ENCODE measurements around the gene CGB2.

The CGB2 gene

DNA sequence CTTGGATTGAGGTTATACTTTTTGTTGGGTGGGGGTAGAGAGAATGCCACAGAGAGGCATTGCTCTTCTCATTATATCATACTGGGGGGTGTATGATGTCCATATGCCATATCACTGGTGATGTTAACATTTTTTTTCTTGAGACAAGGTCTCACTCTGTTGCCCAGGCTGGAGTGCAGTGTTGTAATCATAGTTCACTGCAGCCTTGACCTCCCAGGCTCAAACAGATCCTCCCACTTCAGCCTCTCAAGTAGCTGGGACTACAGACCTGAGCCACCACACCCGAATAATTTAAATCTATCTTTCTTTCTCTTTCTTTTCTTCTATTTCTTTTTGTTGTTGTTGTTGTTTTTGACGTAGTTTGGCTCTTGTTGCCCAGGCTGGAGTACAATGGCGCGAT, 48.7 kb downstream of the CGB2 start:
- H3K79me2 ChIP-seq: peaks cover under 1% of the 10 kb centered on the region
- H3K36me3 ChIP-seq (ENCODE audit: control insufficient read depth, insufficient read depth, low read length): no peaks in the 10 kb centered on the region
- TF ChIP-seq, protein P1, sequence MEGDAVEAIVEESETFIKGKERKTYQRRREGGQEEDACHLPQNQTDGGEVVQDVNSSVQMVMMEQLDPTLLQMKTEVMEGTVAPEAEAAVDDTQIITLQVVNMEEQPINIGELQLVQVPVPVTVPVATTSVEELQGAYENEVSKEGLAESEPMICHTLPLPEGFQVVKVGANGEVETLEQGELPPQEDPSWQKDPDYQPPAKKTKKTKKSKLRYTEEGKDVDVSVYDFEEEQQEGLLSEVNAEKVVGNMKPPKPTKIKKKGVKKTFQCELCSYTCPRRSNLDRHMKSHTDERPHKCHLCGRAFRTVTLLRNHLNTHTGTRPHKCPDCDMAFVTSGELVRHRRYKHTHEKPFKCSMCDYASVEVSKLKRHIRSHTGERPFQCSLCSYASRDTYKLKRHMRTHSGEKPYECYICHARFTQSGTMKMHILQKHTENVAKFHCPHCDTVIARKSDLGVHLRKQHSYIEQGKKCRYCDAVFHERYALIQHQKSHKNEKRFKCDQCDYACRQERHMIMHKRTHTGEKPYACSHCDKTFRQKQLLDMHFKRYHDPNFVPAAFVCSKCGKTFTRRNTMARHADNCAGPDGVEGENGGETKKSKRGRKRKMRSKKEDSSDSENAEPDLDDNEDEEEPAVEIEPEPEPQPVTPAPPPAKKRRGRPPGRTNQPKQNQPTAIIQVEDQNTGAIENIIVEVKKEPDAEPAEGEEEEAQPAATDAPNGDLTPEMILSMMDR (IDR thresholded peaks at IDR 0.05): no peak
- no peak overlapping the region for H3K9ac ChIP-seq
- H3K4me1 ChIP-seq: peaks cover 3% of the 10 kb centered on the region
- H3K27ac ChIP-seq: no peak overlapping the region
- H3K4me2 ChIP-seq (ENCODE audit: low read length): no peak overlapping the region
- no peak overlapping the region for H3K4me3 ChIP-seq (ENCODE audit: low read depth, low read length)
- H3K9me3 ChIP-seq (ENCODE audit: control insufficient read depth, low read length): no peaks in the 10 kb centered on the region
- no peaks in the 10 kb centered on the region for H3K27me3 ChIP-seq (ENCODE audit: control insufficient read depth, insufficient read depth, low read length)
- H2AFZ ChIP-seq: no peak overlapping the region

DNA sequence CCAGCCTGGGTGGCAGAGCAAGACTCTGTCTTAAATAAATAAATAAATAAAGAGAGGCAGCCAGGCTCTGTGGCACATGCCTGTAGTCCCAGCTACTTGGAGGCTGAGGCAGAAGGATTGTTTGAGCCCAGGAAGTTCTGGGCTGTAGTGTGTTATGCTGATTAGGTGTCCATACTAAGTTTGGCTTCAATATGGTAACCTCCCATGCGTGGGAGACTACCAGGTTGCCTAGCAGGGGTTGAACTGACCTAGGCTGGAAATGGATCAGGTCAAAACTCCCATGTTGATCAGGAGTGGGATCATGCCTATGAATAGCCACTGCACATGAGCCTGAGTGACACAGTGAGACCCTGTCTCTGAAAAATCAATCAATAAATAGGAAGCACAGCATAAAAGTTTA, 49.6 kb downstream of the CGB2 start:
- Histone ChIP-seq H3K27me3 (ENCODE audit: control insufficient read depth, insufficient read depth, low read length) (no peaks in the 10 kb centered on the region), H3K9ac (no peak overlapping the region), H3K4me2 (ENCODE audit: low read length) (no peak overlapping the region), H3K4me3 (ENCODE audit: low read depth, low read length) (no peak overlapping the region), H3K9me3 (ENCODE audit: control insufficient read depth, low read length) (no peaks in the 10 kb centered on the region), H3K27ac (no peak overlapping the region), H3K4me1 (peaks cover 3% of the 10 kb centered on the region), H3K79me2 (peaks cover 9% of the 10 kb centered on the region), H2AFZ (no peak overlapping the region), H3K36me3 (ENCODE audit: control insufficient read depth, insufficient read depth, low read length) (no peaks in the 10 kb centered on the region)
- TF ChIP-seq, protein P1 (IDR thresholded peaks at IDR 0.05): no peak
